GM18520 (cell line): ENCODE data around the gene DCLRE1B.

ENCODE experiments used
- ATAC-seq: cut with Tn5 transposase; IDR thresholded peaks from one replicate; pipeline ENCODE4 v1.9.1; 2021; ENCODE audit not compliant: unreplicated experiment

Gene DCLRE1B

GRCh38 chr1:113918243-113918642 is 13.1 kb downstream of the DCLRE1B start:
- no peak for ATAC-seq

- no peak for ATAC-seq
These were observed 17.8 kb downstream of the DCLRE1B start for GRCh38 chr1:113922957-113923356.

- no peak for ATAC-seq
These were observed 19.3 kb downstream of the DCLRE1B start for GRCh38 chr1:113924473-113924872.

- no peak for ATAC-seq
These were observed 23.2 kb downstream of the DCLRE1B start for GRCh38 chr1:113928187-113928930.

GRCh38 chr1:113928941-113929749 is 24.0 kb downstream of the DCLRE1B start, which contains the start of gene HIPK1:
HIPK1 (plus strand) TSS chr1:113929324.
- ATAC-seq: peak; percentile 54

- peak; percentile 22 for ATAC-seq
These were observed 24.8 kb downstream of the DCLRE1B start for GRCh38 chr1:113929750-113930498.

- peak; percentile 21 for ATAC-seq
These were observed 25.5 kb downstream of the DCLRE1B start for GRCh38 chr1:113930499-113931161.

GRCh38 chr1:113931451-113931851 is 26.3 kb downstream of the DCLRE1B start:
- no peak for ATAC-seq

- ATAC-seq: no peak
These were observed 28.9 kb downstream of the DCLRE1B start for GRCh38 chr1:113934006-113934405.

GRCh38 chr1:113934511-113935055 is 29.5 kb downstream of the DCLRE1B start:
- no peak for ATAC-seq

- ATAC-seq: no peak
These were observed 30.1 kb downstream of the DCLRE1B start for GRCh38 chr1:113935176-113935575.

GRCh38 chr1:113935970-113936369 is 30.8 kb downstream of the DCLRE1B start:
- no peak for ATAC-seq

GRCh38 chr1:113937146-113937545 is 32.0 kb downstream of the DCLRE1B start:
- ATAC-seq: no peak

- ATAC-seq: no peak
These were observed 33.1 kb downstream of the DCLRE1B start for GRCh38 chr1:113938192-113938591.

GRCh38 chr1:113940365-113941244 is 35.5 kb downstream of the DCLRE1B start:
- peak; percentile 60 for ATAC-seq

GRCh38 chr1:113941245-113941559 is 36.1 kb downstream of the DCLRE1B start:
- no peak for ATAC-seq

- no peak for ATAC-seq
These were observed 37.4 kb downstream of the DCLRE1B start for GRCh38 chr1:113942527-113942926.

- no peak for ATAC-seq
These were observed 38.1 kb downstream of the DCLRE1B start for GRCh38 chr1:113943028-113943811.

GRCh38 chr1:113945329-113945728 is 40.2 kb downstream of the DCLRE1B start:
- no peak for ATAC-seq
